Measurements from ENCODE around the gene MAEL.
A peak's percentile ranks its signal among the peaks of the same experiment; 100 is the strongest.

The MAEL gene

GRCh38 chr1:167054946-167055630 is 66.0 kb downstream of the MAEL start:
- no peak for DNase-seq

GRCh38 chr1:167056529-167057231 is 67.6 kb downstream of the MAEL start:
- DNase-seq: no peak

GRCh38 chr1:167057241-167057688 is 68.2 kb downstream of the MAEL start:
- peak in 35 of 56 donors; percentile 3 to 66 (median 28) for DNase-seq

DNA sequence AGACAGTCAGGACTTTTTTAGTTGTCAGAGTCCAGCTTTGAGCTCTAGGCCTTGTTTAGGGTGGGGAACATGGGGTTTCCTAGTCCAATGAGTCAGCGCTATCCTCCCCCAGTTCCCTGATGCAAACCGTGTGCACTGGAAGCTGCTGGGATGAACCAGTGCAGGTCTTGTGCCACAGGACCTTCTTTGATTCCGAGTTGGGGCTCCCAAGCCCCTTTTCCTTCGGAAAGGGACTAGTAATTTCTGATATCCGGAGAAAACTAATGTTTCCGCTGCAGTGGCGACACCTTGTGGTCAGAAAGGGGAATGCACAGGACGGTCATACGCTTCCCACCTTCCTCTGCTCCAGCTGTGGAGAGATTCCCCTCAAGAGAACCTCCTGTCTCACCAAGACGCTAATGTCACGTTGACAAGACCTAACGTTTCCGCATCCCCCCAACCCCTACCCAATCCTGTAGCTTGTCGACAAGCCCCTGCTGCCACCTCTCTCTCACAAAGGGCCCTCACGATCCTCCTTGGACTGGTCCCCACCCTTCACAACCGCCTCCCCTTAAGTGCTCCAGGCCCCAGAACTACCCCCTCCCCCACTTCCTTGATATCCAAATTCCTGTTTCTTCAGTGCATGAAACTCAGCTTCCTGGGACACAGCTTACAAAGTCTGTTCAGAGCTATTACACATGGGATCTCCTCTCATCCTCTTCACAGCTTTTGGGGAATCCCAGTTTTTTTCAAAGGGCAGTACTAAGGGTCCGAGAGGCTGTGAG is 70.1 kb downstream of the MAEL start:
- peak in 44 of 56 donors; percentile 9 to 82 (median 40) for DNase-seq

- no peak for DNase-seq
Observed at GRCh38 chr1:167059809-167060107, 70.7 kb downstream of the MAEL start.

DNA sequence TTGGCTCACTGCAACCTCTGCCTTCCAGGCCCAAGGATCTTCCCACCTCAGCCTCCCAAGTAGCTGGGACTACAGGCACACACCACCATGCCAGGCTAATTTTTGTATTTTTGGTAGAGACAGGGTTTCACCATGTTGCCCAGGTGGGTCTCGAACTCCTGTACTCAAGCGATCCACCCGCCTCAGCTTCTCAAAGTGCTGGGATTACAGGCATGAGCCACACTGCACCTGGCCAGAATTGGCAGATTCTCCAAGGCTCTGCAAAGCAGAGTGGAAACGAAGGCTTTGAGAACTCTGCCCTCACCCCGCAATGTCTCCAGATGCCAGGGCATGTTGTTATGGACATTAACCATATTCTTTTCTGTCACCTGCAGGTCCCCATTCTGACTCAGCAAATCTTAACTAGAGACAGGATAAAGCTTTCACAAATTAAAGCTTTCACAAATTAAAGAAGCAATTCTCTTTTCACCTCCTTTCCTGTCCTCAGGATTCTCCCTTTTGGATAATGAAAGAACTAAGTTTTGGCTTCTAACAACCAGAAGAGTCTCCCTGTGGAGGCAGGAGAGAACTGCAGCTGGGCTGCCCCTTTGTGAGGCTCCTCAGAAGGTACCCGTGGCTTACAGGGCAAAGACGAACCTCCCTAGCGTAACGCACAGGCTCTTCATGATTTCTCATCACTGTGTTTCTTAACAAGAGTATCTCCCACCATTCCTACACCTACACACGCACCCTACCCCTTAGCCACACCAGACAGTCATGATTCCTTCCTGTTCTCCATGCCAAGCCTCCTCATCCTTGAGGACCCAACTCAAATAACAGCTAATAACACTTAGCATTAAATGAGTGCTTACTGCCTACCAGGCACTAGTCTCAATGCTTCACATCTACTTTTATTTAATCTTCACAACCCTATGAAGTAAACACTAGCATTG is 71.3 kb downstream of the MAEL start:
- DNase-seq: no peak

DNA sequence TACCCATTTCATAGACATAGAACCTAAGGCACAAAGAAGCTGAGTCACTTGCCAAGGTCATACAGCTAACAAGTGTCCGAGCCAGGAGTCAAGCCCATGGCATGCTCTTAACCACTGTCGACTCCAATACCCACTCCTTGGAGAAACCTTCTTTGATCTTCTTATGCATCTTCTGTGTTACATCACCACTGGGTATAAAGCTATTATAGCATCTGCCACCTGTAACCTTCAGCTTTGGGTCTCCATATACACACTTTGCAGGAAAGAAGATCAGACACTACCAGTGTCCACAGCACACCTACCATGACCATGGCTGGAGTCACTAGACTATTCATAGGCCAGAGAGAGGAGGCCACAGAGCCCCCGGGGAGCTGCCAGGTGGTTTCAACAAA is 72.0 kb downstream of the MAEL start:
- no peak for DNase-seq

DNA sequence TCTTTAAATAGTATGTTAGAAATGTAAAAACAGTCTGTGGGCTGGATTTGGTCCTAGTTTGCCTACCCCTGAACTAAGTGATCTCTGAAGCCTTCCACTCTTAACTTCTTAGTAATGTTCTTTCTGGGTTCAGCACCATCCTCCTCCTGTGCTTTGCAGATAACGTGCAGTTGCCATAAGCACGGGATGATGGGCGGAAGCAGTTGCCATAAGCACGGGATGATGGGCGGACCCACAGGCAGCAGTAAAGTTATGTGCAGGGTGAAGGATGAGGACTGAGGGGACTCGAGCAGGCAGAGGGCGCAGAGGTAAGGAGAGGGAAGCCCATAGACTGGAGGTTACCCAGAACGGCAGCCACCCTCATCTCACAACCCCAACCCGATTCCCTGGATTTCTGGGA is 75.5 kb downstream of the MAEL start:
- DNase-seq: no peak

DNA sequence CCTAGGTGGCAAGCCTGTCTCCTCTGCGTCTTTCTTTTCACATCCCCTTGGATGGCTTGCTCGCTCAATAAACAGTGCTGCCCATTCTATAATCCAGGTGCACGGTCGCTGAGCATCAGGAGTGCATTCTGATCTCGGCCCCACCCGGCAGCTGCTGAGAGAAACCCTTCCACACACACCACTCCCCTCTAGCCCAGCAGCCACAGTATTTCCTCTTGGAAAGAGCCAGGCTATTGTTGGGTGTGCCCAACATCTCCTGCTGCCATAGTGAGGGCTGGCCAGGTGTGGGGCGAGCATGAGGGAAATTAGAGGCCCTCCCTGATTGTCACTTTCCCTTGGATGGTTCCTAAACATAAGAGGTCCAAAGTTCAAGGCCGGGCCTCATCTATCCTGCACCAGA is 76.4 kb downstream of the MAEL start:
- no peak for DNase-seq

GRCh38 chr1:167066333-167067122 is 77.4 kb downstream of the MAEL start:
- DNase-seq: peak in 49 of 56 donors; percentile 9 to 85 (median 60)

DNA sequence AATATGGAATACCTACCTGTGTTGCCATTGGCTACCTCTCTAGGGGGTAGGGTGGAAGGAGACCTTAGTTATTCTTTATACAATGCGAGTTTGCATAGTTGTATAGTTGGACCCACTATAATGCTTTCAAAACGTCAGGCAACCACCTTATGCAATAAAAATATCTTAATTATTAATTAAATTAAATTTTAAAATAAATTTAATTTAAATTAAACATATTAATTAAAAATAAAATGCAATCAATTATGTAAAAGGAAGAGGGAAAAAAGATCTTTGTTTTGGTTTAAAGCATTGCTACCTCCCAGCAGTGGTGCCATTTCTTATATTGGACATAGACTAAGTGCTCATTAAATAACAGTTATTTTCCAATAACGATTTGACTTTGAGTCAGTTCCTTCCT is 78.8 kb downstream of the MAEL start:
- no peak for DNase-seq

DNA sequence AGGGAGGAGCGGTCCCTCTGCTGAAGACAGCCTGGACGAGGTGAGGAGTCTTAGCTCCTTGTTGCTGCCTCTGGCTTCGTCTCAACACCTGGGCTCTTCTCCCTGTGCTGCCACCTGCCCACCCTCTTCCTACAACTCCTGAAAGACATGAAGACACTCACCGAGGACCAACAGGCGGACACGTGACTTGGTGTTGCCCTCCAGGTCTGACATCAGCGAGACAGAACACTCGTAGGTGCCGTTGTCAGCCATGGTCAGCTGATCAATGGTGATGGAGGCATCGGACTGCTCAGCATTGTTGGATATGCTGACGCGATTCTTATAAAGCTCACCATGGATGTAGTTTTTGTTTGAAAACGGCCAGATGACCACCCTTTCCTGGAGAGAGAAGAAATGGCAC is 79.7 kb downstream of the MAEL start:
- DNase-seq: no peak

DNA sequence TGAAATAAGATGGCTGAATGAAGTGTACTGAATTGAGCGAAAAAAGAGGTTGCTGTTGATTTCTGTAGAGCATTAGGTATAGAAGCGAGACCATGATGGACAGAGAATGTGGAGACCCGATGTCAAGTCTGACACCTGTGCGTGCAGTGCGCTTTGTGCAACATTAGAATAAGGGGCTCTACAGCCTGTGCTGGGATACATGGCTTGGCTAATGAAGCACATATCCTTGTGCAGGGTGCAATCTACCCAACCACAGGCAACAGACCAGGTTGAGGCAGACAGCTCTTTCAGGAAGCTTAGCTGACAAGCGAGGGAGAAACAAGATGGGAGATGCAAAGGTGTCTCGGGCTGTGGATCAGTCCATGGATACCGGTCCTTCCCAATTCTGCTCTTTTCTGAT is 82.2 kb downstream of the MAEL start:
- no peak for DNase-seq
